NCI-H748 (cell line): ENCODE data around the gene MRPS18B.

Experiments used
- DNase-seq: peaks from one replicate; lab custom pipeline; 2025; ENCODE audit not compliant: unreplicated experiment; lab: John Stamatoyannopoulos, UW

Gene MRPS18B

DNA sequence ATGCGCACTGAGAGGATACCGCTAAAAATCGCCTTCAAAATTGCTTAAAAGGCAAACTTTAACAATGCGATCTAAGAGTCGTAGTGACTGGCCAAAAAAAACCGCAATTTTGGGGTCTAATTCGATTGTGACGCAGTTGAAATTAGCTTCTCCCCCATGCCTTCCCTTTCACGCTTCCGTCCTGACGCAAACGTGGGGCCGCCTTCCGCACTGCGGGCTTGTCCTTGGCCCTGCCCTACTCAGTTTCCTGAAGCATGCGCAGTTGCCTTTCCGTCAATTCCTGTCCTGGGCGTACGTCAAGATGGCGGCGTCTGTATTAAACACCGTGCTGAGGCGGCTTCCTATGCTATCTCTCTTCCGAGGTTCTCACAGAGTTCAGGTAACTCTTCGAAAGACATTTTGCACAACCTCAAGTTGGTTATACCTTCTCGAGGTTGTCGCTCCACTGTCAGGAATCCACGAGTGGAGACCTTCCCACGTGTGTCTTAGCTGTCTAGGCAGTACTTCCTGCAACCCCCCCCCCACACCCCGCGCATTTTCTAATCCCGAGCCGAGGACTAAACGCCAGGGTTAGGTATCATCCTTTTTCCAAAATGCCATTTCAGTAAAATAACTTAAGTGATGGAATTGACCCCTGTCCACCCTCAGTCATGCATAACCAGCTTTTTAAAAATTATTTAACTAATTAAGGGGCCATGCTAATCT, at the start of gene MRPS18B:
Gene MRPS18B, plus strand, starts transcription at position 276 of the 705 bp plus-strand sequence. Its CDS starts 26 bp downstream, at position 302.
- DNase-seq = peak; percentile 98

DNA sequence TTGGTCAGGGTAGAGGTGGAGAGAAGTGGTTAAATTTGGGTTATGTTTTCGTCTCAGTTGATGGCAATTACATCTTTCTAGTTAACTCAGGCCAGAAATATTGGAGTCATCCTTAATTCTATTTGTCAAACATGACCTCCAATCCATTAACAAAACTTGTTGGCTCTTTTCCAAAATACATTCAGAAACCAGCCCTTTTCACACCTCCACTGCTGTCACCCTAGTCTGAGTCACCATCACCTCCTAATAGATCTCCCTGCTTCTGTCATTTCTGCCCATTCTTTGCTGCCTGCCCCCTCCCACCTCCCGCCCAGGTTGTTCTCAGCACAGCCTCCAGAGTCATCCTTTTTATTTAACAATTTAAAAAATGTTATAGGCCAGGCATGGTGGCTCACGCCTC, 49.4 kb upstream of the MRPS18B start:
- DNase-seq = peak; percentile 16

DNA sequence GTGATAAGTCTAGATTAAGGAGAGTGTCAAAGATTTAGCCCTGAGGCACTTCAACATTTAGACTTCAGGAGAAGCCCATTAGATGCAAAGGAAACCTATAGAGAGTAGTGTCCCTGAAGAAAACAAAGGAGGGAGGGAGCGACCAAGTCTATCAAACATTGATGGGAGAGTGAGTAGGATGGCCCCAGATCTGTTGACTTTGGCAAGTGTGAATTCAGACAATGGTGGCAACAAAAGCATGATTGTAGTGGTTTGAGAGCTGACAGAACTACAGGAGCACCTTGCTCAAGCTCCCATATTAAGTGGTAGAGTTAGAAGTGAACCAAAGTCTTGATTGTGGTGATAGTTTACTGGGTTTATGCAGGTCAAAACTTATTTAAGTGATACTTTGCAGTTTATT, 47.4 kb upstream of the MRPS18B start:
- DNase-seq = peak; percentile 8

DNA sequence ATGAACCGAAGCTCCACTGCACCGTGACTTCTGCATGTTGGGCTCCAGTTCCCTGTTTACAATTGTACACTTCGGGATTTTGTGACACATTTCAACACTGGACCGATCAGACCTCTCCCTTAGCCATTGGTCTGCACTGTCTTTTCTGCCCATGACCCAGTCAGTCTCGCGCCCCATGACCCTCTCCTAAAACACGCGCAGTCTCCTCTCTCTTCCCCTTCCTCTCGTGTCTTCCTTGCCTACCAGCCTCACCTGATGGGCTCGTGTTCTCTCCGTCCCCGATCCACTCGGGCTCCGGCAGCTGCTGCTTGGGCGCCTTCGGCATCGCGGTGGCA, 46.9 kb upstream of the MRPS18B start:
- DNase-seq = no peak

DNA sequence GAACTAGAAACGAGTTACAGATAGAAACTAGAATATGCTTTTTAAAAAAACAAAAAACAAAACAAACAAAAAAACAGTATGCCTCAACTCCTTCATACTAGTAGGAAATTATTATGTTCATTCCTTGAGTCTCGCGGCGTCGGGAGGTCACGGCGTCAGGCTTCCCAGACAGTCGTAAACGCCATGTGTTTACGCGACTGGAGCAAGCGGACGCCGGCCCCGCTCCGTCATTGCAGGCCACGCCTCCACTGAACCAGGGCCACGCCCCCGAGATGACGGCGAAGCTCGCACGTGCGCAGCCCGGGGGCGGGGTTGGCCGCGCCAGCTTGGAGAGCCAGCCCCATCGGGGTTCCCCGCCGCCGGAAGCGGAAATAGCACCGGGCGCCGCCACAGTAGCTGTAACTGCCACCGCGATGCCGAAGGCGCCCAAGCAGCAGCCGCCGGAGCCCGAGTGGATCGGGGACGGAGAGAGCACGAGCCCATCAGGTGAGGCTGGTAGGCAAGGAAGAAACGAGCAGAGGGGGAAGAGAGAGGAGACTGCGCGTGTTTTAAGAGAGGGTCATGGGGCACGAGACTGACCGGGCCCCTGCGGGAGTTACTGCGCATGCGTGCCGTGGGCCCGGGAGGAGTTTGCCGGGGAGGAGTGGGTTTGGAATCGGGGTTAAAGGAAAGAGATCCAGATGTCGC, 46.4 kb upstream of the MRPS18B start, which contains the start of gene ABCF1:
Gene ABCF1, plus strand, starts transcription at position 368 of the 687 bp plus-strand sequence. Its CDS starts 46 bp downstream, at position 414.
- DNase-seq = peak; percentile 98

DNA sequence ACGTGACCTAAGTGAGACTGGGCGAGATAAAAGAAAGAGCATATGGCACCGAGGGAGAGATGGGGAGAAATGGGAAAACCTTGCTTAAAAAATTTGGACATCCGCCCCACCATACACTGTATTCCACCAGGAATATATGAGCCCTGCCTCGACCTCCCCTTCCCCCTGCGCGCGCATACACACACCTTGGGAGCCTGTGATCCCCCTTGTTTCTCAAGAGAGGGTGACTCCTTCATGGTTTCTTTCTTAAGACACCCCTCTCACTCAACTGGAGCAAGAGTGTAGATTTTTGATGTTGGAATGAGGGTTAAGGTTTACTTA, 45.9 kb upstream of the MRPS18B start:
- DNase-seq = no peak

DNA sequence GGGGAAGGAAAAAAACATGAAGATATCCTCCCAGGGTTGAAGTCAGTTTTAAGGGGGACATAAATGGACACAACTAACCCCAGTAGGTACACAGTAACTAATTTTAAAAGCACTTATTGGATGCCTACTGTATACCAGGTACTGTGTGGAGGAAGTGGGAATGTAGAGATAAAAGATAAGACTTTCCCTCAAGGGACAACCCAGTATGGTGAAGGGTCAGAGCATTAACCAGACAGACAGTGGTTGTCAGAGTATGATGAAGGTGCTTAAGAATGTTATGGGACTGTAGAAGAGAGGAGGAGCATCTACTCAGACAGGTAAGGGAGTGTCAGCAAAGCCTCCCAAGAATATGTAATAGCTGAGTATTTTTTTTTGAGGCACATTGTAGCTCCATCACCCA, 45.5 kb upstream of the MRPS18B start:
- no peak for DNase-seq

DNA sequence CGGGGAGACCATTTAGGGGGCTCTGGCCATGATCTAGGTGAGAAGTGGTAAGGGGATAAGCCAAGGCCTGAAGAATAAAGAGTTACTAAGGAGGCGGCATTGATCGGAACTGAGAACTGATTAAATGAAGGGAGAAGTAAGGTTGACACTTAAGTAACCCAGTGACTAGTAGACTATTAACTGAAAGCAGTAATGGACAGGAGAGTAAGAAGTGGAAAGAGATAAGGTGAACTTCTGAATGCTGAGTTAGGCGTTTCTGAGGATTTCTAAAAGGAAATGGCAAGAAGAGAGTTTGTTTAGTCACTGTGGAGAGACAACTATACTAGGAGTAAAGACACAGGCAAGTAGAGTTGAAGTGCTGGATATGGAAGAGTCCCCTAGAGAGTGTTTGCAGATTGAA, 44.5 kb upstream of the MRPS18B start:
- no peak for DNase-seq

DNA sequence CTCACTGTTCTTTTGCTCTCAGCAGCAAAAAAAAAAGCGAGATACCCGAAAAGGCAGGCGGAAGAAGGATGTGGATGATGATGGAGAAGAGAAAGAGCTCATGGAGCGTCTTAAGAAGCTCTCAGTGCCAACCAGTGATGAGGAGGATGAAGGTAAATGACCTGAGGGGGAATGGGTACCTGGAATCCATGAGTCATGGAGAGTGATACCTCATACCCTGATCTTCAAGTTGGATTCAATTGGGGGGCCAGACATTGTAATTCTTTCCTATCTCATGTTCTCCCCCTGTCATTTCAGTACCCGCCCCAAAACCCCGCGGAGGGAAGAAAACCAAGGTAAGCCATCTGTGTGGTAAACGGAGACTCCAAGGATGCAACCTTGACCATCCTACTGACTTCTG, 39.6 kb upstream of the MRPS18B start:
- DNase-seq = no peak

DNA sequence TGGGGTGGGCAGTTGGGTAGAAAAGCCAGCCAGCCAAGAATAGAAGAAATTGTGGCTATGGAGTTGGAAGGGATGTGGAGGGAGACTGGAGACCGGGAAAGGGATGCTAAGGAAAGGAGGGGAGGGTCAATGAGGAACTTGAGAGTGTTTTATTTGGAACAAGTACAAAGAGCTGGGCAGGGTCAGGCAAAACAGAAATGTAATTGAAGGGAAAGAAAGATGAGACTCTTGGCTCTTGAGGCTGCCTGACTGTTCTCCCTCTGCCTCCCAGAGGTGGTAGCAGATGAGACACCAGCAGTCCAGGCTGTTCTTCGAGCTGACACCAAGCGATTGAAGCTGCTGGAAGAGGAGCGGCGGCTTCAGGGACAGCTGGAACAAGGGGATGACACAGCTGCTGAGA, 33.7 kb upstream of the MRPS18B start:
- DNase-seq = no peak

DNA sequence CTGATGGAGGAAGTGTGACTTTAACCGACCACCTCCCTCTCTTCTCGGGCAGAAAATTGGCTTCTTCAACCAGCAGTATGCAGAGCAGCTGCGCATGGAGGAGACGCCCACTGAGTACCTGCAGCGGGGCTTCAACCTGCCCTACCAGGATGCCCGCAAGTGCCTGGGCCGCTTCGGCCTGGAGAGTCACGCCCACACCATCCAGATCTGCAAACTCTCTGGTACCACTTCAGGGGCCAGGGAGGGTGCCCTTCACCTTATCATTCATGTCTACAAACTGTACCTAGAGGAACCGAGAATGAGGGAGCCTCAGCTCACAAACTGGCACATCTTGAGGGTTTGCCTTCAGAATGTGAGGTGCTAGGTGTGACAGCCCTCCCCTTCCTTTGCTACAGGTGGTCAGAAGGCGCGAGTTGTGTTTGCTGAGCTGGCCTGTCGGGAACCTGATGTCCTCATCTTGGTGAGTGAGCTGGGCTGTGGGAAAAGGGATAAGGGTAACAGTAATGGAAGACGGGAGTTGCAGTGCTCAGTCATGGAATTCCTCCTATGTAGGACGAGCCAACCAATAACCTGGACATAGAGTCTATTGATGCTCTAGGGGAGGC, 27.8 kb upstream of the MRPS18B start:
- DNase-seq = no peak

DNA sequence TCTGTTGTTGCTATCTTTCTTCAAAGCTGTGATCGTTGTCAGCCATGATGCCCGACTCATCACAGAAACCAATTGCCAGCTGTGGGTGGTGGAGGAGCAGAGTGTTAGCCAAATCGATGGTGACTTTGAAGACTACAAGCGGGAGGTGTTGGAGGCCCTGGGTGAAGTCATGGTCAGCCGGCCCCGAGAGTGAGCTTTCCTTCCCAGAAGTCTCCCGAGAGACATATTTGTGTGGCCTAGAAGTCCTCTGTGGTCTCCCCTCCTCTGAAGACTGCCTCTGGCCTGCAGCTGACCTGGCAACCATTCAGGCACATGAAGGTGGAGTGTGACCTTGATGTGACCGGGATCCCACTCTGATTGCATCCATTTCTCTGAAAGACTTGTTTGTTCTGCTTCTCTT, 27.1 kb upstream of the MRPS18B start:
- no peak for DNase-seq

DNA sequence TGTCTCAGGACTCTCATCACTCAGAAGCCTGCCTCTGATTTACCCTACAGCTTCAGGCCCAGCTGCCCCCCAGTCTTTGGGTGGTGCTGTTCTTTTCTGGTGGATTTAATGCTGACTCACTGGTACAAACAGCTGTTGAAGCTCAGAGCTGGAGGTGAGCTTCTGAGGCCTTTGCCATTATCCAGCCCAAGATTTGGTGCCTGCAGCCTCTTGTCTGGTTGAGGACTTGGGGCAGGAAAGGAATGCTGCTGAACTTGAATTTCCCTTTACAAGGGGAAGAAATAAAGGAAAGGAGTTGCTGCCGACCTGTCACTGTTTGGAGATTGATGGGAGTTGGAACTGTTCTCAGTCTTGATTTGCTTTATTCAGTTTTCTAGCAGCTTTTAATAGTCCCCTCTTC, 26.6 kb upstream of the MRPS18B start:
- no peak for DNase-seq

DNA sequence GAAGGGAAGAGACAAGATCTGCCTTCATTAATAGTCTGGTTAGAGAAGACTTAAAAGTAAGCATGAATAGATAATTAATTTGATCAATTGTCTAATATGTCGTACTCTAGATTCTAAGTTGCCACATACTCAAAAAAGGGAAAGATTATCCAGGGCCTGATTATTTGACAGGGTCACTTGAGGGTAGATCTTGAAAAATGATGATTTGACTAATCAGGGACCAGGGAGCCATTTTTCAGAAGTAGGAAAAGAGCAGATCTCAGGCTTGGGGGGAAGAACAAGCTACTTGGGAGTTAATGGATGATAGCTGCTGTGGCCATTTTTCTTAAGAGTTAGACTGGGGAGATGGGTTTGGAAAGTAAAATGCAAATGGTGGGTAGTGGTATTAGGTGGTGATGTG, 25.4 kb upstream of the MRPS18B start:
- no peak for DNase-seq

DNA sequence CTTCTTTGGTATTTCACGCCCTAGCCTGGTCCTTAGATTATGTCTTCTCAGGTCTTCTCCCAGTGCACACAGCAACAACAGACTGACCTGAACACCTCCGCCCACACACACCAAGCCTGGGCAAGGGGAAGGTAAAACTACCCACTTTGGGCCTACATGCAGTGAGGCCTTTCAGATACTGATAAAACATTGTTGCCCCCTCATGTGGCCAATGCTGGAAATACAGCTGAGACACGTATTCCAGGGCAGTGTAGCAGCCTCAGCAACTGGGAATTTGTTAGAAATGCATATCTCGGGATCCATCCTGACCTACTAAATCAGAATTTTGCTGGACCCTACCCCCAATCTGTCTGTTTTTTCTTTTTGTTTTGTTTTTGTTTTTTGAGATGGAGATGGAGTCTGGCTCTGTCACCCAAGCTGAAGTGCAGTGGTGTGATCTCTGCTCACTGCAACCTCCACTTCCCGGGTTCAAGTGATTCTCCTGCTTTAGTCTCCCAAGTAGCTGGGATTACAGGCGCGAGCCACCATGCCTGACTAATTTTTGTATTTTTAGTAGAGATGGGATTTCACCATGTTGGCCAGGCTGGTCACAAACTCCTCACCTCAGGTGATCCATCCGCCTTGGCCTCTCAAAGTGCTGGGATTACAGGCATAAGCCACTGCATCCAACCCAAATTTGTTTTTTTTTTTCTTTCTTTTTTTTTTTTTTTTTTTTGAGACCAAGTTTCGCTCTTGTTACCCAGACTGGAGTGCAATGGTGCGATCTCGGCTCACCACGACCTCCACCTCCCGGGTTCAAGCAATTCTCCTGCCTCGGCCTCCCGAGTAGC, 20.1 kb upstream of the MRPS18B start:
- DNase-seq = peak; percentile 78

DNA sequence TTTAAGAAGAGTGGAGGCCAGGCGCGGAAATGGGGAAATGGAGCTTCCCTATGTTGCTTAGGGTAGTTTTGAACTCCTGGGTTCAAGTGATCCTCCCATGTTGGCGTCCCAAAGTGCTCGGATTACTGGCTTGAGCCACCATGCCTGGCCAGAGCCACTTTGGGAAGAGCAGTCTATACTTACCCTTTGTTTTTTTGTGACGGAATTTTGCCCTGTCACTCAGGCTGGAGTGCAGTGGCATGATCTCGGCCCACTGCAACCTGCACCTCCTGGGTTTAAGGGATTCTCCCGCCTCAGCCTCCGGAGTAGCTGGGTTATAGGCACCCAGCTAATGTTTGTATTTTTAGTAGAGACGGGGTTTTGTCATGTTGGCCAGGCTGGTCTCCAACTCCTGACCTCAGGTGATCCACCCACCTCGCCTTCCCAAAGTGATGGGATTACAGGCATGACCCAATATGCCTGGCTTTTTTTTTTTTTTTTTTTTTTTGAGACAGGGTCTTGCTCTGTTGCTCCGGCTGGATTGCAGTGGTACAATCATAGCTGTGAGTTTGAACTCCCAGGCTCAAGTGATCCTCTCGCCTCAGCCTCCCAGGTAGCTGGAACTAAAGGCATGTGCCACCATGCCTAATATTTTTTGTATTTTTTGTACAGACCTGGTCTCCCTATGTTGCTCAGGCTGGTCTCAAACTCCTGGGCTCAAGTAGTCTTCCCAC, 18.6 kb upstream of the MRPS18B start:
- no peak for DNase-seq

DNA sequence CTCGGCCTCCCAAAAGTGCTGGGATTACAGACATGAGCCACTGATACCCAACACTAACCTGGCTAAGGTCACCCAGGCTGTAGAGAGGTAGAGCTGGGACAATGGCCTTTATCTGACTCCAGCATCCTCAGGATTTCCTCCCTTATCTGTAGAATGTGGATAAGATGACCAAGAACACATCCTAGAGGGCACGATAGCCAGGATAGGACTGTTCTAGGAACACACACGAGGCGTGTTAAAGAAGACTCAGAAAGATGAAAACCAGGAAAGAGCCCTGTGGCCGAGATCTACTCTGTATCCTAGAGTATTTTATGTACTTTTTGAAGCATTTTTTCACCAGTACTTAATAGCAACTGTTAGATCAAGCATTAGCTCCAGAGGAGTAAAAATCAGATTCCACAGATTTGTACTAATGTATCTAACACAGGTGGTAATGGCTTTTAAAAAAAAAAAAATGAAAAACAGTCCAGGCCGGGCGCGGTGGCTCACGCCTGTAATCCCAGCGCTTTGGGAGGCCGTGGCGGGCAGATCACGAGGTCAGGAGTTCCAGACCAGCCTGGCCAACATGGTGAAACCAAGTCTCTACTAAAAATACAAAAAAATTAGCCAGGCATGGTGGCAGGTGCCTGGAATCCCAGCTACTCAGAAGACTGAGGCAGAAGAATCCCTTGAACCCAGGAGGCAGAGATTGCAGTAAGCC, 17.9 kb upstream of the MRPS18B start:
- DNase-seq = no peak

DNA sequence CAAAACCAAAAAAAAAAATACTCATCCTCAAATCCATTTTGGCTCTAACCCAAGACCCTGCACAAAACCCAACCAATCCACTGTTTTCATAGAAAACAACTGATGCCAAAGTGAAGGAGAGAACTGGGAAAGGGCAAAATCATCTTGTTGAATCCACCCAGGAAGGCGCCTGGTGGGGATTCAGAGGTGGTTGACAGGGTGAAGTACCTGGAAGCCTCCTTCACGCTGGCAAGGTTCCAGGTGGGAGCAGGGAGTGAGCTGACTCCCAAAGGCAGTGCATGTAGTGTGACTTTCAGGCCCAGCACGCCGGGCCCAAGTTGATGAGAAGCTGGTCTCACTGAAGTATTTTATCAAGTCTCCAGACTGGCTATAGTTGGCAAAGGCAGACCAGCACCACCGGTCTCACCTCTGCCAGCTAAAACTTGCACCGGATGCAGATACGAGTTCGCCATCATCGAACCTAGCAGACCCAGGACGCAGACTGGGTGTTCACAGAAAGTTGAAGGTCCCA, 17.1 kb upstream of the MRPS18B start:
- DNase-seq = peak; percentile 25

DNA sequence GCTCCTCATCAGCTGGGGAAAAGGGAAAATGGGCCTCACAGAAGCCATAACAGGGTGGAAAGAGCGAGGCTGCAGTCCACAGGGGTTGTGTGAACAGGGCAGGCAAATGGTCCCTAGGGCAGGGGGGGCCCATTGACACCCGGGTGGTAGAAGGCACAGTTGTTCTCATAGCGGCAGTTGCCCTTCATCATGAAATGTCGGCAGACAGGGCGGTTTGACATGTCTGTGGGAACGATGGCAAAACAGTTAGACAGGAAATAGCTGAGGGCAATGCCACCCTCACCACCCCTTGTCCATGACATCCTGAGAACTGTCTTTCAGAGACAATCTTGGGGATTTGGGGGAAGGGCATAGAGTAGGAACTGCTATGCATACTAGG, 16.2 kb upstream of the MRPS18B start:
- DNase-seq = no peak
